Stimulated activated CD8-positive, alpha-beta memory T cell treated with anti-CD3 and anti-CD28 coated beads, Interleukin-4, amount 100 ng/mL, for 24 hours (primary cell): Measurements from ENCODE around the gene KIF5A.

Source experiments
- DNase-seq: peaks from one replicate; pipeline ENCODE4 v3.0.0-alpha.2; 2020; ENCODE audit warnings: low read depth

The KIF5A gene

DNA sequence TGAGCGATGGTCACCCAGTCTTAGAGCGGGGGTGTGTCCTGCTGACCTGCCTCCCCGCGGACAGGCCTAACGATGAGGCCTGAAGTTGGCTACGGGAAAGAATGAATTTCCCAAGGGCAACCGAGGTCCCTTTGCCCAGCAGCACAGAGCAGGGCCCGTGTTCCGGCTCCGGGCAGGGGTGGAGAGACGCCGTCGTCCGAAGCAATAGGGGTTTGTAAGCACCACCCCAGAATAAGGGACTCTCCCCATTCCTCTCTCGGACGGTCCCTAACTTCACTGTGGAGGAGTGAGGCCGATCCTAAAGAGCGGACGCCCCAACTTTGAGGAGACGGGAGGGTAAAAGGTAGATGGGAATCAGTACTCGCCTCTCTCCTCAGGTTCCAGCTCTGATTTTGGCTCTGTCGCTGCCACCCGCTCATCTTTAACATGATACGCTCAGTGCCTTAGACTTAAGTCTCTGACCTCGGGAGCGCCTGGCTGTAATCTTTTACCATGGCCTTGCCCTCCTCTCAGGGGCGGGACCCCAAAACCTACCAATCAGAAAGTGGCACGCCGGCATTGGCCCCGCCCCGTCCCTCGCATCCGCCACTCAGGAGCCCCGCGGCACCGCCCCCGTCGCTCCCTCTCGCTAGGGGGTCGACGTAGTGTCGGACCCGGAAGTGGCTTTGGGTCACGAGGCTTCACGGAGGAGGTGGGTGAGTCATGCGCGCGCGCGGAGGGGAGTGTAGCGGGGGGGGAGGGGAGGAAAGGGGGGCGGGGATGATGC is 29.6 kb upstream of the KIF5A start, which contains the start of gene DDIT3:
Gene DDIT3 (minus strand): TSS at position 462 of the 766 bp plus-strand sequence. CDS start 3,108 bp downstream, outside the sequence.
- peak; percentile 100 for DNase-seq

DNA sequence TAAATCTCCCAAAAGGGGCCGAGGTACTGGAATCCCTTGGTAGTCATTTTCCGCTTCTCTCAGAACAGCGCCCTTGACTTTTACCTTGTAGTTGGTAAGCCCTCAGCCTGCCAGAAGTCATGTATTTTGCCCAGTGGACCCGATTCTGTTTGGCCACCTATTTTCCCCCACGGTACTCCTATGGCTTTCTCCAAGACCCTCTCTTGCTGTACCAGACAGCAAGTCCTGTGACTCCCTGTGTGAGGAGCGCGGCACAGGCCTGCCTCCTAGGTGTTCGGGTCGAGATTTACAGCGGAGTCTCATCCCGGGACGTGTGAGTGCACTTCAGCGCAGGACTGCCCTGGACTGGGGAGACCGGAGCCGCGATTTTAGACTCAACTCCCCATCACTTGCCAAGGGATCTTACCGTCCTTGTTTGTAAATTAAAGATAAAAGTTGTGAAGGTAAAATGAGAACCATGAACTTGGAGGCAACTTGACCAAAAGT is 28.3 kb upstream of the KIF5A start:
- no peak for DNase-seq

GRCh38 chr12:57522011-57522886 is 27.6 kb upstream of the KIF5A start, which contains the start of gene MBD6:
MBD6 (plus strand) TSS chr12:57522824; CDS start chr12:57524304, 1,480 bp downstream.
- DNase-seq, result peak; percentile 84

DNA sequence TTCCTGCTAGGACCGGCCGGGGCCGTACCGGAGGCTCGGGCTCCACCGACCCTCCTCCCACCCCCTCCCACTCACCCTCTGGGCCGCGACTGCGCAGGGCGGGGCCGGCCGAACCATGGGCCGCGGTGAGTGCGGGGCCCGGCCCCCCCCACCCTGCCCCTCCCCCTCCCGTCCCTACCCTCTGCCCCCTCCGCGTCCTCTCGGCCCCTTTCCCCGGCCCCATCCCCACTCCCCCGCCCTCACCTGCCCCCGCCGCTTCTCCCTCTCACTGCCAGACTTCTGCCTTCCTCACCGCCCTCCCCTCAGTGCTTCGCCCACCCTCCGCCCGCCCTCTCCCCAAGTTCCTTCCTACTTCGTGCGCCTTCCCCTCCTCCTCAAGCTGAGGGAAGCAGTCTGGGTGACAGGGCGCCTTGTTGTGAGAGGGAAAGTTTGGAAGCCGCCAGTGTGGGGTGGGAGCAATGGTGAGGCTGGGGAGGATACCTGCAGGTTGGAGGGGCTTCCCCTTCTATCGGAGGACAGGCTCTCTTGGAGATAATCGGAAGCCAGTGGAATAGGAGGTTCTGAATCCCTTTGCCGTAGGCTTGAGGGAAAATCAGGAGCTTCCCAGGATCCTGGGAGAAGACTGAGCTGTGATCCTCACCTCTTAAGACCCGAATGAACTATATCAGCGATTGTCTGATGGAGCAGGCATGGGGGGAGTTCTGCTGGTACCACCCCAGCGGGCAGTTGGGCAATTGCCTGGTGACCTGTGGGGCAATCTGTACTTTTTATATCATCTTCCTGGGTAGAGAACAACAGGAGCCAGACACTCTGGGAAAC is 26.7 kb upstream of the KIF5A start:
- DNase-seq, result no peak

- DNase-seq, result no peak
Observed at GRCh38 chr12:57523706-57524614, 25.9 kb upstream of the KIF5A start.

DNA sequence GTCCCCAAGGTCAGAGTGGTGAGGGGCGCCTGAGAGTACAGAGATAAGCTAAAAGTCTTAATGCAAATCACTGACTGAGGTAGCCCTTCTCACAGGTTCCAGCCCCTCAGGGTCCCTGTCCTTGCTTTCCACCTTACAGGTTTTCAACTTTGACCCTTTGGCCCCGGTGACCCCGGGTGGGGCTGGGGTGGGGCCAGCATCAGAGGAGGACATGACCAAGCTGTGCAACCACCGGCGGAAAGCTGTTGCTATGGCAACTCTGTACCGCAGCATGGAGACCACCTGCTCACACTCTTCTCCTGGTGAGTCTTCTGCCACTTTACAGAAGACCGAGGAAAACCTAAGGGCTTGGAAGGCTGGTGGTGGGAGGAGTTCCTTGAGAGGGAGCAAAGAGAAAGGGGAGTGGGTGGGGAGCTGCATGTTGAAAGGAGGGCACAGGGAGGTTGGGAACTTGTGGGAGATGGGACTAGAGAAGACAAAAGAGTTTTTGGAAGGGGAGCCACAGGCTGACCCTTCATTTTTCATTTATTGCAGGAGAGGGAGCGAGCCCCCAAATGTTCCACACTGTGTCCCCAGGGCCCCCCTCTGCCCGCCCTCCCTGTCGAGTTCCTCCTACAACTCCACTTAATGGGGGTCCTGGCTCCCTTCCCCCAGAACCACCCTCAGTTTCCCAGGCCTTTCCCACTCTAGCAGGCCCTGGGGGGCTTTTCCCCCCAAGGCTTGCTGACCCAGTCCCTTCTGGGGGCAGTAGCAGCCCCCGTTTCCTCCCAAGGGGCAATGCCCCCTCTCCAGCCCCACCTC is 24.8 kb upstream of the KIF5A start:
- no peak for DNase-seq

DNA sequence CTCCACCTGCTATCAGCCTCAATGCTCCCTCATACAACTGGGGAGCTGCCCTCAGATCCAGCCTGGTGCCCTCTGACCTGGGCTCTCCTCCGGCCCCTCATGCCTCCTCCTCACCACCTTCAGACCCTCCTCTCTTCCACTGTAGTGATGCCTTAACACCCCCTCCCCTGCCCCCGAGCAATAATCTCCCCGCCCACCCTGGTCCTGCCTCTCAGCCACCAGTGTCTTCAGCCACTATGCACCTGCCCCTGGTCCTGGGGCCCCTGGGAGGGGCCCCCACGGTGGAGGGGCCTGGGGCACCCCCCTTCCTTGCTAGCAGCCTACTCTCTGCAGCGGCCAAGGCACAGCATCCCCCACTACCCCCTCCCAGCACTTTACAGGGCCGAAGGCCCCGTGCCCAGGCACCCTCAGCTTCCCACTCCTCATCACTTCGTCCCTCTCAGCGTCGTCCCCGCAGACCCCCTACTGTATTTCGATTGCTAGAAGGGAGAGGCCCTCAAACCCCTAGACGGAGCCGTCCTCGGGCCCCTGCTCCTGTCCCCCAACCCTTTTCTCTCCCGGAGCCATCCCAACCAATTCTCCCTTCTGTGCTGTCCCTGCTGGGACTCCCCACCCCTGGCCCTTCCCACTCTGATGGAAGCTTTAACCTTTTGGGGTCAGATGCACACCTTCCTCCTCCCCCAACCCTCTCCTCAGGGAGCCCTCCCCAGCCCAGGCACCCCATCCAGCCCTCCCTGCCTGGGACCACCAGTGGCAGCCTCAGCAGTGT is 24.0 kb upstream of the KIF5A start:
- no peak for DNase-seq

DNA sequence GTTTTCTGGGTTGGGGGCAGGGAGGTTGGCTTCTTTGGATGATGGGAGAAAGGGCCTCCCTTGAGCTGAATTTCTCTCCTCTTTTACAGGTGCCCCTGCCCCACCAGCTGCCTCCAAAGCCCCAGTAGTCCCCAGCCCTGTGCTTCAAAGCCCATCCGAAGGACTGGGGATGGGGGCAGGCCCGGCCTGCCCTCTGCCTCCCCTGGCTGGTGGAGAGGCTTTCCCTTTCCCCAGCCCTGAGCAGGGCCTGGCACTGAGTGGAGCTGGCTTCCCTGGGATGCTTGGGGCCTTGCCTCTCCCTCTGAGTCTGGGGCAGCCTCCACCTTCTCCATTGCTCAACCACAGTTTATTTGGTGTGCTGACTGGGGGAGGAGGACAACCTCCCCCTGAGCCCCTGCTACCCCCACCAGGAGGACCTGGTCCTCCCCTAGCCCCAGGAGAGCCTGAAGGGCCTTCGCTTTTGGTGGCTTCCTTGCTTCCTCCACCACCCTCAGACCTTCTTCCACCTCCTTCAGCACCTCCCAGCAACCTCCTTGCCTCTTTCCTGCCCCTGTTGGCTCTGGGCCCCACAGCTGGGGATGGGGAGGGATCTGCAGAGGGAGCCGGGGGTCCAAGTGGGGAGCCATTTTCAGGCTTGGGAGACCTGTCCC is 23.2 kb upstream of the KIF5A start:
- no peak for DNase-seq

GRCh38 chr12:57527184-57527583 is 22.7 kb upstream of the KIF5A start:
- no peak for DNase-seq

DNA sequence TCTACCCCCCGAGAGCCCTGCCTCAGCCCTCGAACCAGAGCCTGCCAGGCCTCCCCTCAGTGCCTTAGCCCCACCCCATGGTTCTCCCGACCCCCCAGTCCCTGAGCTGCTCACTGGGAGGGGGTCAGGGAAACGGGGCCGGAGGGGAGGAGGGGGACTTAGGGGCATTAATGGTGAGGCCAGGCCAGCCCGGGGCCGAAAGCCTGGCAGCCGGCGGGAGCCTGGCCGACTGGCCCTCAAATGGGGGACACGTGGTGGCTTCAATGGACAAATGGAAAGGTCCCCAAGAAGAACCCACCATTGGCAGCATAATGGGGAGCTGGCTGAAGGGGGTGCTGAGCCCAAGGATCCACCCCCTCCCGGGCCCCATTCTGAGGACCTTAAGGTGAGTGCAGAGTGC is 21.7 kb upstream of the KIF5A start:
- DNase-seq, result no peak

GRCh38 chr12:57528831-57529555 is 20.9 kb upstream of the KIF5A start:
- no peak for DNase-seq

GRCh38 chr12:57529831-57530230 is 20.0 kb upstream of the KIF5A start:
- DNase-seq, result no peak

DNA sequence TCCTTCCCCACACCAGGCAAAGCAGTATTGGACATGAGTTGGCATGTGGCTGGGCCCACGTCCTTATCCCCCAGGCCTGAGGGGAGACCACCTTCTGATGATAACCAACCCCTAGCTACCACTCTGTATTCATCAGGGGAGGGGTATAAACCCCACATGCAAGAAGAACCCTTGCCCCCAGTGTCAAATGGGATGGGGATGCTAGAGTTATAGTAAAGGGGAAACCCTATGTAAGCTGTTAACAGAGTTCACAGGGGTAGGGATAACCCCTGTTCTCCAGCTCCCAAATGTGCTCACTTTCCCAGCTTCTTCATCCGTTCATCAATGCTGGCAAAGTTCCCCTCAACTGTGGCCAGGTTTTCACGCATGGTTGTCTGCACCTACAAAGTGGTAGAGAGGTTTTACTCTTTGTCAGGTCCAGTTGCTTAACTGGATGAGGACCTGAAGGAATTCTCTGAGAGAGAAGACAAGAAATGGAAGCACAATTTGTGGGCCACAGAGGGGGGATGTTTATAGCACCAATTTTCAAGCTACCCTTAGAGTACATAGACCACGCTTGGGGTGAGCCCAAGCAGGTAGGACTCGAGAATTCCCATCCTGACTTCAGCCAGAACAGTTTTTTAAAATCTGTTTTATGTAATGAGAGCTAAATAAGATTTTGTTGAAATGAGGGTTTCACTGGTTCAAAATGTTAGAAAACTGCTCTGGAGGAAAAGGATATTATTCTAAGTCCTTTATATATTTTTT is 19.3 kb upstream of the KIF5A start:
- no peak for DNase-seq

- no peak for DNase-seq
Observed at GRCh38 chr12:57531836-57532235, 18.0 kb upstream of the KIF5A start.

DNA sequence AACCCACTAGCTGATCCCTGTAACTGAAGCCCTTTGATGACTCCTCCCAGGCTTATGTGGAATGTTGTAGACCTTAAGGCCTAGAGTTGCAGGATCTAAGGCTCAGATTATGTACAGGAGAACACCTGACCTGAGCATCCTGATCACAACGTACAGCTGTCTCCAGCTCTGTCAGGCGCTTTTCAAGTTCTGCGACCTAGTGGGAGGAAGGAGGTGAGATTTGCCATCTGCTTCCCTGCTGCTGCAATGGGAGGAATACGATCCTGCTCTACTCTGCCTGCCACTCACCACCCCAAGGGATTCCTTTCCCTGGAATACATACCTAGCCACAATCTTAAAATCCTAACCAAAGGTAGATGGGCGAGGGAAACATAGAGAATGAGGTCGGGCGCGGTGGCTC is 16.7 kb upstream of the KIF5A start:
- DNase-seq, result no peak

- DNase-seq, result no peak
Observed at GRCh38 chr12:57534250-57534649, 15.6 kb upstream of the KIF5A start.

- no peak for DNase-seq
Observed at GRCh38 chr12:57534991-57535543, 14.8 kb upstream of the KIF5A start.
